Measurements from ENCODE around the gene TNNC1.

TNNC1 gene

GRCh38 chr3:52452126-52452525, 1.7 kb downstream of the TNNC1 start:
- no peak overlapping the region for H2AFZ ChIP-seq (ENCODE audit: low read depth, low read length)
- no peak overlapping the region for H3K9ac ChIP-seq (ENCODE audit: low read length)
- no peak overlapping the region for H3K27ac ChIP-seq (ENCODE audit: low read length)
- peaks cover 18% of the 10 kb centered on the region for H3K4me1 ChIP-seq (ENCODE audit: low read length)
- no peaks in the 10 kb centered on the region for H3K27me3 ChIP-seq (ENCODE audit: low read depth, low read length)
- no peaks in the 10 kb centered on the region for H3K36me3 ChIP-seq (replicated peaks; ENCODE audit: low read depth, low read length)
- TF ChIP-seq CTCF (IDR thresholded peaks at IDR 0.05; ENCODE audit: low read depth, low read length) (no peak), EZH2phosphoT487 (IDR thresholded peaks at IDR 0.05; ENCODE audit: low read depth) (no peak)
- no peak overlapping the region for H3K4me3 ChIP-seq (ENCODE audit: low read length)
- H4K20me1 ChIP-seq (ENCODE audit: insufficient read depth, low read length) = no peaks in the 10 kb centered on the region
- H3K79me2 ChIP-seq (ENCODE audit: low read length) = peaks cover 21% of the 10 kb centered on the region
- no peak overlapping the region for H3K4me2 ChIP-seq (ENCODE audit: low read length)
- no peaks in the 10 kb centered on the region for H3K9me3 ChIP-seq (ENCODE audit: insufficient read depth, low read length)

GRCh38 chr3:52451237-52452083, 2.4 kb downstream of the TNNC1 start:
- H3K9ac ChIP-seq (ENCODE audit: low read length) = no peak overlapping the region
- TF ChIP-seq CTCF (IDR thresholded peaks at IDR 0.05; ENCODE audit: low read depth, low read length) (no peak), EZH2phosphoT487 (IDR thresholded peaks at IDR 0.05; ENCODE audit: low read depth) (no peak)
- no peaks in the 10 kb centered on the region for H4K20me1 ChIP-seq (ENCODE audit: insufficient read depth, low read length)
- H3K4me1 ChIP-seq (ENCODE audit: low read length) = peaks cover 17% of the 10 kb centered on the region
- H2AFZ ChIP-seq (ENCODE audit: low read depth, low read length) = no peak overlapping the region
- H3K36me3 ChIP-seq (replicated peaks; ENCODE audit: low read depth, low read length) = no peaks in the 10 kb centered on the region
- no peaks in the 10 kb centered on the region for H3K27me3 ChIP-seq (ENCODE audit: low read depth, low read length)
- no peak overlapping the region for H3K4me2 ChIP-seq (ENCODE audit: low read length)
- no peak overlapping the region for H3K27ac ChIP-seq (ENCODE audit: low read length)
- H3K4me3 ChIP-seq (ENCODE audit: low read length) = no peak overlapping the region
- H3K9me3 ChIP-seq (ENCODE audit: insufficient read depth, low read length) = no peaks in the 10 kb centered on the region
- H3K79me2 ChIP-seq (ENCODE audit: low read length) = peaks cover 14% of the 10 kb centered on the region

- Histone ChIP-seq H3K4me1 (ENCODE audit: low read length) (peaks cover 18% of the 10 kb centered on the region), H3K27ac (ENCODE audit: low read length) (no peak overlapping the region), H3K4me3 (ENCODE audit: low read length) (no peak overlapping the region), H3K79me2 (ENCODE audit: low read length) (peaks cover 6% of the 10 kb centered on the region), H3K27me3 (ENCODE audit: low read depth, low read length) (no peaks in the 10 kb centered on the region), H3K9me3 (ENCODE audit: insufficient read depth, low read length) (no peaks in the 10 kb centered on the region), H4K20me1 (ENCODE audit: insufficient read depth, low read length) (no peaks in the 10 kb centered on the region), H3K4me2 (ENCODE audit: low read length) (no peak overlapping the region), H3K36me3 (replicated peaks; ENCODE audit: low read depth, low read length) (no peaks in the 10 kb centered on the region), H2AFZ (ENCODE audit: low read depth, low read length) (no peak overlapping the region), H3K9ac (ENCODE audit: low read length) (no peak overlapping the region)
- TF ChIP-seq EZH2phosphoT487 (IDR thresholded peaks at IDR 0.05; ENCODE audit: low read depth) (no peak), CTCF (IDR thresholded peaks at IDR 0.05; ENCODE audit: low read depth, low read length) (no peak)
Measured at GRCh38 chr3:52450489-52451236, 3.2 kb downstream of the TNNC1 start.

Measured in OCI-LY3 (cell line).